ENCODE measurements around the gene PEX5L.

DNA sequence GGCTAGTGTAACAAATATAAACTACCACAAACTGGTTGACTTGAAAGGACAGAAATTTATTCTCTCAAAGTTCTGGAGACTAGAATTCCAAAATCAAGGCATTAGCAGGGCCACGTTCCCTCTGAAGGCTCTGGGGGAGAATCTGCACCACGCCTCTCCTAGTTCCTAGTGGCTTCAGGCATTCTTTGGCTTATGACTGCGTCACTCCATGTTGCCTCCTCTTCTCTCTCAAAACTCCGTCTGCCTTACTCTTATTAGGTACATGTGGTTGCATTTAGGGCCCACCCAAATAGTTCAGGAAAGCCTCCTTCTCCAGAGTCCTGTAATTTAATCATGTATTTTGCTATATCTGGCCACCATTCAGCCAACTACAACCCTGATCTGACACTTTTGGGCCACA is 174.8 kb downstream of the PEX5L start:
- TF ChIP-seq EZH2phosphoT487 (IDR thresholded peaks at IDR 0.05; ENCODE audit: low read depth) (no peak), CTCF (IDR thresholded peaks at IDR 0.05; ENCODE audit: low read depth, low read length) (no peak)

All from OCI-LY3 (cell line).